MM.1S (cell line): ENCODE results near the gene BRF1.

Source experiments
- DNase-seq: peaks from one replicate; pipeline ENCODE4 v3.0.0-alpha.2; 2015
- H2AFZ ChIP-seq: fragments of 300-600 bp; sonication (generic); 2 replicates; pipeline ENCODE4 v1.6.0; 2016; ENCODE audit warnings: antibody characterized with exemption, low read length
- H3F3A ChIP-seq: fragments of 300-600 bp; sonication (generic); 2 replicates; pipeline ENCODE4 v1.6.1; 2016; ENCODE audit warnings: mild to moderate bottlenecking, antibody characterized with exemption, low read length, moderate library complexity, mixed read lengths; ENCODE audit not compliant: insufficient read depth
- H3K27ac ChIP-seq: fragments of 300-600 bp; sonication (generic); 2 replicates; pipeline ENCODE4 v1.5.1; 2016; ENCODE audit warnings: mild to moderate bottlenecking, low read length
- H3K27me3 ChIP-seq: fragments of 300-600 bp; sonication (generic); replicated peaks from 2 replicates; pipeline ENCODE4 v1.6.0; 2016; ENCODE audit warnings: low read length; ENCODE audit not compliant: insufficient read depth
- H3K36me3 ChIP-seq: fragments of 300-600 bp; sonication (generic); replicated peaks from 2 replicates; pipeline ENCODE4 v1.6.1; 2016; ENCODE audit warnings: mild to moderate bottlenecking, low read length, mixed read lengths; ENCODE audit not compliant: insufficient read depth
- H3K4me1 ChIP-seq: fragments of 300-600 bp; sonication (generic); 2 replicates; pipeline ENCODE4 v1.6.1; 2016; ENCODE audit warnings: low read length, mixed read lengths
- H3K4me2 ChIP-seq: fragments of 300-600 bp; sonication (generic); 2 replicates; pipeline ENCODE4 v1.6.0; 2016; ENCODE audit warnings: low read depth, low read length
- H3K4me3 ChIP-seq: fragments of 300-600 bp; sonication (generic); 2 replicates; pipeline ENCODE4 v1.5.1; 2016; ENCODE audit warnings: low read length, mixed read lengths
- H3K79me2 ChIP-seq: fragments of 300-600 bp; sonication (generic); 2 replicates; pipeline ENCODE4 v1.6.1; 2016; ENCODE audit warnings: mixed run types, low read length, mixed read lengths
- H3K9ac ChIP-seq: fragments of 300-600 bp; sonication (generic); 2 replicates; pipeline ENCODE4 v1.6.1; 2016; ENCODE audit warnings: low read length, mixed read lengths
- H3K9me2 ChIP-seq: fragments of 300-600 bp; sonication (generic); replicated peaks from 2 replicates; pipeline ENCODE4 v1.6.1; 2016; ENCODE audit warnings: mild to moderate bottlenecking, low read length, mixed read lengths; ENCODE audit not compliant: insufficient read depth
- H3K9me3 ChIP-seq: fragments of 300-600 bp; sonication (generic); replicated peaks from 2 replicates; pipeline ENCODE4 v1.6.1; 2016; ENCODE audit warnings: mild to moderate bottlenecking, low read length, mixed read lengths; ENCODE audit not compliant: insufficient read depth
- H4K20me1 ChIP-seq: fragments of 300-600 bp; sonication (generic); 2 replicates; pipeline ENCODE4 v1.6.1; 2016; ENCODE audit warnings: mild to moderate bottlenecking, low read length, moderate library complexity, mixed read lengths; ENCODE audit not compliant: insufficient read depth
- EZH2 ChIP-seq: fragments of 300-600 bp; sonication (generic); optimal IDR thresholded peaks from 2 replicates; pipeline ENCODE3; 2017; ENCODE audit warnings: low read depth, mild to moderate bottlenecking, antibody characterized with exemption, low read length, mixed read lengths
- EZH2phosphoT487 ChIP-seq: fragments of 300-600 bp; sonication (generic); IDR thresholded peaks from 2 replicates; pipeline ENCODE4 v1.6.1; 2018; ENCODE audit warnings: antibody characterized with exemption, low read length
- TF ChIP-seq, protein P1 (sequence below): fragments of 300-600 bp; sonication (generic); IDR thresholded peaks from 2 replicates; pipeline ENCODE4 v1.5.1; 2016; ENCODE audit warnings: antibody characterized with exemption, low read length, mixed read lengths

BRF1 gene

DNA sequence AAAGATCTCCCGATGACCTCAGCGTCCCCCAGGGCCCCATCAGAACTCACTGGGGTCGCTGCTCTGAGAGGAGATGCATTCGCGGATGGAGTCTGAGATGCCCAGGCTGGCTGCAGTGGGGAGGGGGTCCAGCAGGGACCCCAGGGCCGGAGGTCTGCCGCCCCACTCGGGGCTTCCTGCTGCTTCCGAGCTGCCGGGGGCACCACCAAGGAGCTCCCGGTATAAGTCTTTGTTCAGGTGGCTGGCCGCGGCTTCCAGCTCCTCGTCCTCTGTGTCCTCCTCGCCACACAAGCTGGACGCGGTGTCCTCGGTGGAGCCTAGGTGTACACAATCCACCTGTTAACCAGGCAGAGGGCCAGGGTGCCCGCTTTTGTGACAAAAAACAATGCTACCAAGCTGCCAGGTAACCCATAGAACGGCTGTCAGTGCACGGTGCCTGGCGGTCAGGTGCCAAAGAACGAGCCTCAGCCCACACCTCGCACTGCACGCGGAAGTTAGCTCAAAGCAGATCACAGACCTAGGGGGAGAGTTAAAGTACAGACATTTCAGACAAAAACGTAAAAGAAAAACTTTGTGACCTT lies 79.1 kb downstream of the BRF1 start:
- H3K4me3 ChIP-seq: no peak overlapping the region
- no peak overlapping the region for H2AFZ ChIP-seq
- no peak overlapping the region for H3K27ac ChIP-seq
- no peaks in the 10 kb centered on the region for H3K9me3 ChIP-seq
- no peaks in the 10 kb centered on the region for H3K79me2 ChIP-seq
- no peaks in the 10 kb centered on the region for H3F3A ChIP-seq
- no peaks in the 10 kb centered on the region for H3K36me3 ChIP-seq
- H3K27me3 ChIP-seq: no peaks in the 10 kb centered on the region
- no peak overlapping the region for H3K4me2 ChIP-seq
- H3K9ac ChIP-seq: no peak overlapping the region
- H3K4me1 ChIP-seq: no peaks in the 10 kb centered on the region
- H3K9me2 ChIP-seq: no peaks in the 10 kb centered on the region
- no peak for DNase-seq
- TF ChIP-seq EZH2phosphoT487 (no peak), EZH2 (no peak)
- TF ChIP-seq, protein P1, sequence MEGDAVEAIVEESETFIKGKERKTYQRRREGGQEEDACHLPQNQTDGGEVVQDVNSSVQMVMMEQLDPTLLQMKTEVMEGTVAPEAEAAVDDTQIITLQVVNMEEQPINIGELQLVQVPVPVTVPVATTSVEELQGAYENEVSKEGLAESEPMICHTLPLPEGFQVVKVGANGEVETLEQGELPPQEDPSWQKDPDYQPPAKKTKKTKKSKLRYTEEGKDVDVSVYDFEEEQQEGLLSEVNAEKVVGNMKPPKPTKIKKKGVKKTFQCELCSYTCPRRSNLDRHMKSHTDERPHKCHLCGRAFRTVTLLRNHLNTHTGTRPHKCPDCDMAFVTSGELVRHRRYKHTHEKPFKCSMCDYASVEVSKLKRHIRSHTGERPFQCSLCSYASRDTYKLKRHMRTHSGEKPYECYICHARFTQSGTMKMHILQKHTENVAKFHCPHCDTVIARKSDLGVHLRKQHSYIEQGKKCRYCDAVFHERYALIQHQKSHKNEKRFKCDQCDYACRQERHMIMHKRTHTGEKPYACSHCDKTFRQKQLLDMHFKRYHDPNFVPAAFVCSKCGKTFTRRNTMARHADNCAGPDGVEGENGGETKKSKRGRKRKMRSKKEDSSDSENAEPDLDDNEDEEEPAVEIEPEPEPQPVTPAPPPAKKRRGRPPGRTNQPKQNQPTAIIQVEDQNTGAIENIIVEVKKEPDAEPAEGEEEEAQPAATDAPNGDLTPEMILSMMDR: no peak
- no peaks in the 10 kb centered on the region for H4K20me1 ChIP-seq

DNA sequence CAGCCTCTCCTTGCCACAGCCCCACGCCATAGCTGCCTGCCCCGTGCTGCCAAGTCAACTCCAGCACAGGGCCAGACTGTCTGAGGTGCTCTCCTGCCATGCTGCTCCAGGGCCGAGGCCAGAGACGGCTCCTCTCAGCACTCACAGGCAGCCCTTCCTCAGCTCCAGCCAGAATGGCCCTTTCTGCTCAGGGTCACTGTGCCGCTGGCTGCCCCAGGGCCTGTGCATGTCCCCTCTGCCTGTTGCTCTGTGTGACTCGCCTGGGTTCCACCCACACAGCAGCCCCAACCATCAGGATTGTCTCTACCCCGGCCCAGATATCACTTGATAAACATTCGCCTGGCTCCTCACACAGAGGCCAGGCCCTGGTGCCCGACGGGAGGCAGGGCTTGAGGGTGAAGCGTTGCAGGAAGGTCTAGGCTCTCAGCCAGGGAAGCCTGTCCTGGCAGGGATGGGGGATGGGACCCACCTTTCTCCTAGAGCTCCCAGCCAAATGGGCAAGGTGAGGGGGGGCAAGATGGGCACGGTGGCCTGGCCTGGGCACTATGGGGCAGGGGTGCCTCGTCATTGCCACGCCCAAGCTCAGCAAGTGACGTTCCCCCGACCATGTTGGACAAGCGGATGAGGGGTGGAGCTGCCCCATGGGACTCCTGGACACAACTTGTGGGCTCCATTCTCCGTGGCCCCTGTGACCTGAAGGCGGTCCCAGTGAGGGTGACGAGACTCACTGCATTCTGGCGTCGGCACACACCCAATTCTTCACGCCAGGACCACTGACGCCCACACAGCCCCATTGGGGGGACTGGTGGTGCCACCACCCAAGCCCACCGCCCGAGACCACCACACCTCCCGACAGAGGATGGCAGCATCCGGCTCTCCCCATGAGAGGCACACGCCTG lies 79.9 kb downstream of the BRF1 start:
- Histone ChIP-seq H2AFZ (no peak overlapping the region), H3K79me2 (no peaks in the 10 kb centered on the region), H3K27me3 (no peaks in the 10 kb centered on the region), H3K4me2 (no peak overlapping the region), H3K9me3 (no peaks in the 10 kb centered on the region), H3K27ac (no peak overlapping the region), H3F3A (no peaks in the 10 kb centered on the region), H3K4me1 (no peaks in the 10 kb centered on the region), H3K9me2 (no peaks in the 10 kb centered on the region), H3K4me3 (no peak overlapping the region), H3K36me3 (no peaks in the 10 kb centered on the region), H3K9ac (no peak overlapping the region), H4K20me1 (no peaks in the 10 kb centered on the region)
- no peak for TF ChIP-seq EZH2phosphoT487
- TF ChIP-seq, protein P1: no peak
- TF ChIP-seq EZH2: no peak
- DNase-seq: no peak

DNA sequence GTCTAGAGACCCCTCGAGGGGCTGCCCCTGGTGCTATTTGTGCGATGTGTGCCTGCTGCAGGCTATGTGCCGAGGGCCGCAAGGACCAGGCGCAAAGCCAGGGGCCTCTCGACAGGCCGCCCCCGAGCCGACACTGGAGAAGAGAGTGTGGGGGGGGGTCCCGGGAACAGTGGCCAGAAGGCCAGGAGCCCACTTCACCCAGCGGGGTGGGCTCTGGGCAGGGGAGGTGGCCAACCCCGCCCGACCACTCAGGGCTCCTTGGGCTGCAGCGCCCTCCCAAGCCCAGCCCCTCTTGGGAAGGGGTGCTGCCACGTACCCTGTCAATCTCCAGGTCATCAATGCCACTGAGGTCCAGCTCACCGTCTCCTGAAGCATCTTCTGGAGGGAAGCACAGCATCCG lies 81.0 kb downstream of the BRF1 start:
- H4K20me1 ChIP-seq: no peaks in the 10 kb centered on the region
- no peak for DNase-seq

More for the DNA sequence above, 81.0 kb downstream of the BRF1 start:
- H3K4me1 ChIP-seq: no peaks in the 10 kb centered on the region
- H3K27ac ChIP-seq: no peak overlapping the region
- no peak overlapping the region for H3K4me3 ChIP-seq
- H3K79me2 ChIP-seq: no peaks in the 10 kb centered on the region
- no peaks in the 10 kb centered on the region for H3K36me3 ChIP-seq
- TF ChIP-seq, protein P1: no peak
- TF ChIP-seq EZH2: no peak
- TF ChIP-seq EZH2phosphoT487: no peak
- no peaks in the 10 kb centered on the region for H3F3A ChIP-seq
- no peaks in the 10 kb centered on the region for H3K27me3 ChIP-seq
- H3K9me2 ChIP-seq: no peaks in the 10 kb centered on the region
- no peak overlapping the region for H3K4me2 ChIP-seq
- no peak overlapping the region for H2AFZ ChIP-seq
- no peaks in the 10 kb centered on the region for H3K9me3 ChIP-seq
- H3K9ac ChIP-seq: no peak overlapping the region
